Fibroblast of the conjunctiva (primary cell): ENCODE measurements around the gene GMNN.
"Not testable (repeated sequence)": the region's sequence is repeated elsewhere in the genome, so short reads cannot be mapped to it uniquely, and the experiment has no call there.

Source experiments
- DNase-seq: peaks from one replicate; pipeline ENCODE4 v3.0.0-alpha.2; 2010; ENCODE audit warnings: low read depth

Gene GMNN

DNA sequence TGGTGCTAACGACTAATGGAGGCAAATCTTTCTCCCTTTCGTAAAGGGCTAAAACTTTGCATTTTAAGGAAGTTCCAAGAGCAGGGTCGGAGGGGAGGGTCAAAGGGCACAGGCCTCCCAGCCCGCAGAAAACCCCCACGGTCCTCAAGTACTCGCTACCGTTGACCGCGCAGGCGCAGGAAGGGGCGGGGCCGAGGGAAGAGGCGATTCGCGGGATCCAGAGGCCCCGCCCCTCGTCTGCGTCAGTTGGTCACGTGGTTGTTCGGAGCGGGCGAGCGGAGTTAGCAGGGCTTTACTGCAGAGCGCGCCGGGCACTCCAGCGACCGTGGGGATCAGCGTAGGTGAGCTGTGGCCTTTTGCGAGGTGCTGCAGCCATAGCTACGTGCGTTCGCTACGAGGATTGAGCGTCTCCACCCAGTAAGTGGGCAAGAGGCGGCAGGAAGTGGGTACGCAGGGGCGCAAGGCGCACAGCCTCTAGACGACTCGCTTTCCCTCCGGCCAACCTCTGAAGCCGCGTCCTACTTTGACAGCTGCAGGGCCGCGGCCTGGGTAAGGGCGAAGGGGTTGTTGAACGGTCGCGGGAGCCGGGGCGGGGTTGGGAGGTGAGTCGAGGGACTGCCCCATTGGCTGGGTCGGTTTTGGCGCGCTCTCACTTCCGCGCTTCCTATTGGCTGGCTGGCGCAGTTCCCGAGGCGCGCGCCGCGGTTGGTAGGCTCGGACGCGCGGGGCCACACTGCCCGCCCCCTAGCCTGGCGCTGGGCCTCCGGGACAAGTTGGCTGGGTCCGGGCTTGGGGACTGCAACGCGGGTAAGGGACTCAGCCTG lies at the start of gene GMNN:
GMNN (plus strand) TSS at position 242 of the 824 bp plus-strand sequence. CDS start 2,310 bp downstream, outside the sequence.
- peak; percentile 85 for DNase-seq

DNA sequence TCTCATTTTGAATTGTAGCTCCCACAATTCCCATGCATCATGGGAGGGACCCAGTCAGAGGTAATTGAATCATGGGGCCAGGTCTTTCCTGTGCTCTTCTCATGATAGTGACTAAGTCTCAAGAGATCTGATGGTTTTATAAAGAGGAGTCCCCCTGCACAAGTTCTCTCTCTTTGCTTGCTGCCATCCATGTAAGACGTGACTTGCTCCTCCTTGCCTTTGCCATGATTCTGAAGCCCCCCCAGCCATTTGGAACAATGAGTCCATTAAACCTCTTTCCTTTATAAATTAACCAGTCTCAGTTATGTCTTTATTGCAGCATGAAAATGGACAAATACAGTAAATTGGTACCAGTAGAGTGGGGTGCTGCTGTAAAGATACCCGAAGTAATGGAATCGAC lies 44.1 kb upstream of the GMNN start:
- not testable (repeated sequence) for DNase-seq

DNA sequence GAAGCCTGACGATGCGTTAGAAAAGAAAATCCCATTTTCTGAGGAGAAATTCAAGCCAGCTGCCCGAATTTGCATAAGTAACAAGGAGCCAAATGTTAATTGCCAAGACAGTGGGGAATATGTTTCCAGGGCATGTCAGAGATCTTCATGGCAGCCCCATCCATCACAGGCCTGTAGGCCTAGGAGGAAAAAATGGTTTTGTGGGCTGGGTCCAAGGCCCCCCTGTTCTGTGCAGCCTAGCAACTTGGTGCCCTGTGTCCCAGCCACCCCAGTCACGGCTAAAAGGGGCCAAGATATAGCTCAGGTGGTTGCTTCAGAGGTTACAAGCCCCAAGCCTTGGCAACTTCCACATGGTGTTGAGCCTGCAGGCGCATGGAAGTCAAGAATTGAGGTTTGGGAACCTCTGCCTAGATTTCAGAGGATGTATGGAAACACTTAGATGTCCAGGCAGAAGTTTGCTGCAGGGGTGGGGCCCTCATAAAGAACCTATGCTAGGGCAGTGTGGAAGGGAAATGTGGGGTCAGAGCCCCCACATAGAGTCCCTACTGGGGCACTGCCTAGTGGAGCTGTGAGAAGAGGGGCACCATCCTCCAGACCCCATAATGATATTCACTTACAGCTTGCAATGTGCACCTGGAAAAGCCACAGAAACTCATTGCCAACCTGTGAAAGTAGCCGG lies 43.1 kb upstream of the GMNN start:
- not testable (repeated sequence) for DNase-seq

DNA sequence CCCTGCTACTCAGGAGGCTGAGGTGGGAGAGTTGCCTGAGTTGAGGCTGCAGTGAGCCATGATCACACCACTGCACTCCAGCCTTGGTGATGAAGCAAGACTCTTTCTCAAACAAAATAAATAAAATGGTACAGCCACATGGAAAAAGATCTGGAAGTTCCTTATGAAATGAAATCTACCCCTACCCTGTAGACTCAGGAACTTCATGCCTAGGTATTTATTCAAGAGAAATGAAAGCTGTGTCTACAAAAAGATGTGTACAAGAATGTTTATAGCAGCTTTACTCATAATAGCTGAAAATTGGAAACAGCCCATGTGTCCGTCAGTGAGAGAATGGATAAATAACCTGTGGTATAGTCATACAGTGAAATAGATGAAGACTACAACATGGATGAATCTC lies 40.6 kb upstream of the GMNN start:
- no peak for DNase-seq

DNA sequence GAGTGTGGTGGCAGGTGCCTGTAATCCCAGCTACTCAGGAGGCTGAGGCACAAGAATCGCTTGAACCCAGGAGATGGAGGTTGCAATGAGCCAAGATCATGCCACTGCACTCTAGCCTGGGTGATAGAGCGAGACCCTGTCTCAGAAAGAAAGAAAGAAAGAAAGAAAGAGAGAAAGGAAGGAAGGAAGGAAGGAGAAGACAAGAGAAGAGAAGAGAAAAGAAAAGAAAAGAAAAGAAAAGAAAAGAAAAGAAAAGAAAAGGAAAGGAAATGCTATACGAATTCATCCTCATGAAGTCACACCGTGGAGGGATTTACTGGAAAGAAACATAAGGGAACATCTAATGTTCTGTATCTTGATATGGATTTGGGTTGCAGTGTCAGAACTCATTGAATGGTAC lies 40.0 kb upstream of the GMNN start:
- DNase-seq: not testable (repeated sequence)

DNA sequence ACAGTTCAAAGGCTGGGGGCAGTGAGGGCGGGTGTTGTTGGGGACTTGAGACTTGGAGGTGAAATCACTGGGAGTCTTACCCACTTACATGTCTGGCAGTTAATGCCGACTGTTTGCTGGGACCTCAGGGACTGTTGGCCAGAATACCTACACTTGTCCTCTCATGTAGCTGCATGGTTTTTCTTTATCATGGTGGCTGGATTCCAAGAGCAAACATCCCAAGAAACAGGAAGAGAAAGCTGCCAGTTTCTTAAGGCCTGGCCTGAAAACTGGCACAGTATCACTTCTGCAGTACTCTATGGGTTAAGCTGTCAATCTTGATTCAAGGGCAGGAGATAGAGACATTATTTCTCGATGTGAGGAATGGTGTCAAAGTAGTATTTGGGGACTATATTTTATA lies 36.0 kb upstream of the GMNN start:
- no peak for DNase-seq

DNA sequence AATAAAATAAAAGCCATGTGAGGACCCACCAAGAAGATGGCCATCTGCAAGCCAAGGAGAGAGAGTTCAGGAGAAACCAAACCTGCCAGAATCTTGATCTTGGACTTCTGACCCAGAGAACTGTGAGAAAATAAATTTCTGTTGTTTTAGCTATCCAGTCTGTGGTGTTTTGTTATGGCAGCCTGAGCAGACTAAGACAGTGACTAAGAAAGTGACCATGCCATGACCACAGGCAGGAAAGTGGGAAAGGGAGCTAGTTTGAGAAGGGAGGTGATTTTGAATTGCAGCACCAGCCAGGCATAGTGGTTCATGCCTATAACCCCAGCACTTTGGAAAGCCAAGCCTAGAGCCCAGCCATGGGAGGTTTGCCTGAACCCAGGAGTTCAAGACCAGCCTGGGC lies 33.9 kb upstream of the GMNN start:
- no peak for DNase-seq

DNA sequence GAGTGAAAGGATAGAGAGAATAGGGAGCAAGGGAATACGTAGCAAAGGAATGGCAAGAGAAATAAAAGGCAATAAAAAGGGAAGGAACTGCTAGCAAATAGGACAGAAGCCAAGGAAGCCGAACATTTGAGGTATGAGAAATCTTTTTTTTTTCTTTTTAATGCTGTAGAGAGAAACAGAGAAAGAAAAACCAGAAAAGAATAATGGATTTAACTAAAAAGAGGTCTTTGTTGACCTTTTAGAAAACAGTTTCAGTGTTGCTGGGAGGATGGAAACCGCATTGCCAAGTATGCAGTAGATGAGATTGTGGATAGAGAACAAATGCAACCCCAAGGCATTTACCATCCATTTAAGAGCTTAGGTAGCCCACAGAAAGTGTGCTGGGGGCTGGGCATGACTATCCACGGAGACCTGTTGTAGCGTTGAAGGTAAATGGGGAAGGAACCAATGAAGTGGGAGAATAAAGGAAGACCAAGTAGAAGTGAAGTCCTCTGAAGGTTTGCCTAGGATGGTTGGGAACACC lies 32.5 kb upstream of the GMNN start:
- no peak for DNase-seq

DNA sequence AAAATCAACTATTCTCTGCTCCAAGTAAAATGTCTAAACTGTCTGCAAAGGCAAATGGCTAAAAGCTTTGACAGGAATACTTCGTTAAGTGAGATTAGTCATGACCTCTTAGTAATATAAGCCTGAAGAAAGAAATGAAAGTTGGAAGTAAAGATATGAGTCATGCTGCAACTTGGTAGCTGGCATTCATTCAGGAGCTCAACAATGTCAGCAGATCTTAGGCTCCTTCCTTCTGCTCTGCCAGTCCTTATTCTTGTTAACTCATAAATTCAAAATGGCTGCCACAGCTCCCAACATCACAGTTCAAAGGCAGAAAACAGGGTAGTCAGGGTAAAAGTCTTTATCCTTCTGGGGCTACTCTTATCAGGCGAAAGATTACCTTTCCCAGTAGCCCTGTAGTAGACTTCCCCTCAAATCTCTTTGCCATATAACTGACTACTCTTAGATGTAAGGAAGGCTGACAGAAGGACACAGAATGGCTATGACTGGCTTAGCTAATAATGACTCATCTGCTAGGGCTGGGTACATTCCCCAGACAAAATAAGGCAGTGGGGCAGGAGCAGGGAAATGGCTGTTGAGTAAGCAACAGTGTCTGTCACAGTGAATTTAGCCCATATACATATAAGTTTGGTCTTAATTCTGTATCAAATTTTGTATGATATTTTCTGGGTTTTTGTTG lies 31.3 kb upstream of the GMNN start:
- DNase-seq: peak; percentile 98

DNA sequence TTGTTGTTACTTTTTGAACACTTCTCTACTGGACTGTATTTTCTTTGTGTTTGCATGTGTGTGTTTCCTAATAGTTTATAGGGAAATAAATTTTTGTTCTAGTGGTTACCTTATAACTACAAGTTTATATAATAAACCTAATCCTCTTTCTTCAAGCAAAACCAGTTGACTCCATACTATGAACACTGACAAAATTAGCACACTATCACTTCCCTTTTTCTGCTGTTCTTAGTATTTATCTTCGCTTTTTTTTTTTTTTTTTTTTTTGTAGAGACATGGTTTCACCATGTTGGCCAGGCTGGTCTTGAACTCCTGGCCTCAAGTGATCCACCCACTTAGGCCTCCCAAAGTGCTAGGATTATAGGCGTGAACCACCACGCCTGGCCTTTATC lies 30.8 kb upstream of the GMNN start:
- no peak for DNase-seq

DNA sequence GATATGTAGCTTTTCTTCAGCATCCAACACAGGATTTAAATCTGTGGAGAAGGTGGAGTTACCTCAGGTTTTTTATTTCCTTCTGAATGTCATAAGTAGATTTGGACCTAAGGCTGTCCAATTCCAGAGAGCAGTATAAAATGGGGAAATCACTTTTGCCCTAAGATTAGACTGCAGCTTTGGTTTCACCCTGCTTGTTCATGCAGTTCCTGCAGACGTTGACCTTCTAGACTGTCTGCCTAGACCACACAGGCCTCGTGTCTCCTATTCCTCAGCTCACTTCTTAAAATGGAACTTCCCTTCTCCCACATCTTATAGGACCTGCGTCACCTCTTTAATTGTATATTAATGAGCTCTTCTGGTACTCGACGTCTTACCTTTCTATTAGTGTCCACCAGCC lies 29.8 kb upstream of the GMNN start:
- no peak for DNase-seq

DNA sequence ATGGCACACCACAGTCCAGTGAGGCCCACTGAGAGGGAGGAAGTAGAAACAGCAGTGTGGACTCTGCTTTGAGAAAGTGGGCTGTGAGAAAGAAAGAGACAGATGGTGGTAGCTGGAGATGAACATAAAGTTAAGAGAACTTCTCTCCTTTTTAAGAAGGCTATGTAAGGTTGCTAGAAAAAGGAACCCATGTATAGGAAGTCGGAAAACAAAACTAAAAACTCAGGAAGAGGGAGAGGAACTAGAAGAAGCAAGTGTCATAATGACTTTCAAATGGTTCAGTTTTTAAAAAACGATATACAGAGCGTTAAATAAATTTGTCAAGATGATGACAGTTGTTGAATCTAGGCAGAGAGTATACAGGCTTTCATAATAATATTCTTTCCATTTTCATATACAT lies 25.4 kb upstream of the GMNN start:
- DNase-seq: no peak

DNA sequence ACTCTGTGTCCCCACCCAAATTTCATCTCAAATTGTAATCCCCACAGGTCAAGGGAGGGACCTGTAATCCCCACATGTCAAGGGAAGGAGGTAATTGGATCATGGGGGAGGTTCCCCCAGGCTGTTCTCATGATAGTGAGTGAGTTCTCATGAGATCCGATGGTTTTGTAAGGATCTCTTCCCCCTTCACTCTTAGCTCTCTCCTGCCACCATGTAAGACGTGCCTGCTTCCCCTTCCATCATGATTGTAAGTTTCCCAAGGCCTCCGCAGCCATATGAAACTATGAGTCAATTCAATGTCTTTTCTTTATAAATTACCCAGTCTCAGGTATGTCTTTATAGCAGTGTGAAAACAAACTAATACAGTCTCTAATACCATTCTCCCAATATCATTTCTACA lies 23.9 kb upstream of the GMNN start:
- not testable (repeated sequence) for DNase-seq

DNA sequence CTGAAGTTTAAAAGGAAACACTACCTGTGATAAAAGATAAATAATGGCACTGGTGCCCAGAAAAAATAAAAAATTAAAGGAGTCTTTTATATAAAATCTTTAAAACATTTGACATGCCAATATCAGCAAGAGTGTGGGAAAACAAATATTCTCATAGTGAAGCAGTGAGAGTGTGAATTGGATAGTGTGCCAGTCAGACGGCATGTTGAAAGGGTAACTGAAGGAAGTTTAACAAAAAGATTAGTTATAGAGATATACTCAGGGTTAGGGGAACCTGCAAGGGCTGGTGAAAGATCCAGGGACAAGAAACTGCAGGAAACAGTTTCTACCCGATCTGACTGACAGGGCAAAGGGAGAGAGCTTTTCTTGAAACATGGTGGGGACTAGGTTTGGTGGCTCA lies 22.2 kb upstream of the GMNN start:
- no peak for DNase-seq

DNA sequence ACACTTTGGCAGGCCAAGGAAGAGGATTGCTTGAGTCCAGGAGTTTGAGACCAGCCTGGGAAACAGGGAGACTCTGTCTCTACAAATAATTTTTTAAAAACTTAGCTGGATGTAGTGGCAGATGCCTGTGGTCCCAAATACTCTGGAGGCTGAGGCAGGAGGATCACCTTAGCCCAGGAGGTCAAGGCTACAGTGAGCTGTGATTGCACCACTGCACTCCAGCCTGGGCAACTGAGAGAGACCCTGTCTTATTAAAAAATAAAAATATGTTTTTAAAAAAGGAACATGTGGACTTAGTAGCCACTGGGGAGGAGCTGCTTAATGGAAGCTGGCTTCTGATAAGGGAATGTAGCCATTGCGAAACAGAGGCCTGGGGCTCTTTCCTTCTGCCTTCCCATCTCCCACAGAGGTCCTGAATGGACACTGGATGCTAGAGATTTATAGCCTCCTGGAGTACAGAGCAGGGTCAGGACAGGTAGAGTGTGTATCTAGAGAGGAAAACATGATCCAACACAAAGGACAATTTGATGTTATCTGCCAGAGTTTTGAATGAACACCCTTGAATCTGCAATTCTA lies 21.7 kb upstream of the GMNN start:
- no peak for DNase-seq

DNA sequence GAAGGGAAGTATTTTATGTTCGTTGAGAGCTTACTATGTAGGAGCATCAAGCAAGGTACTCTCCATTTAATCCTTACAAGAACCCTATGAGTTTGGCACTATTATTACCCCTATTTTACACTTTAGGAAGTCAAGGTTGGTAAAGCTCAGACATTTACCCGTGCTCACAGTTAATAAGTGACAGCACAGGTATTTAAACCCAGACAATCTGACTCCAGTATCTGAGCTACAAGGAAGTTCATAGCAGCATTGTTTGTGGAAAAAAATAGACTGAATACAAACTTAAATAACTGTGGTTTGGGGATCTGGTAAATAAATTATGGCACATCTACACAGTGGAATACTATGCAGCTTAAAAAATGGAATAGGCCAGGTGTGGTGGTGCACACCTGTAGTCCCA lies 21.2 kb upstream of the GMNN start:
- no peak for DNase-seq

DNA sequence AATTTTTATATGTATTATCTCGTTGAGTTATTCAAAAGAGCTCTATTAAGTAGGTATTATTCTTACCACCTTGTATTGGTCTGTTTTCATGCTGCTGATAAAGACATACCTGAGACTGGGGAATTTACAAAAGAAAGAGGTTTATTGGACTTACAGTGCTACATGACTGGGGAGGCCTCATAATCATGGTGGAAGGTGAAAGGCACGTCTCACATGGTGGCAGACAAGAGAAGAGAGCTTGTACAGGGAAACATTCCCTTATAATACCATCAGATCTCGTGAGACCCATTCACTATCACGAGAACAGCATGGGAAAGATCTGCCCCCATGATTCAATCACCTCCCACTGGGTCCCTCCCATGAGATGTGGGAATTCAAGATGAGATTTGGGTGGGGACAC lies 20.4 kb upstream of the GMNN start:
- not testable (repeated sequence) for DNase-seq

DNA sequence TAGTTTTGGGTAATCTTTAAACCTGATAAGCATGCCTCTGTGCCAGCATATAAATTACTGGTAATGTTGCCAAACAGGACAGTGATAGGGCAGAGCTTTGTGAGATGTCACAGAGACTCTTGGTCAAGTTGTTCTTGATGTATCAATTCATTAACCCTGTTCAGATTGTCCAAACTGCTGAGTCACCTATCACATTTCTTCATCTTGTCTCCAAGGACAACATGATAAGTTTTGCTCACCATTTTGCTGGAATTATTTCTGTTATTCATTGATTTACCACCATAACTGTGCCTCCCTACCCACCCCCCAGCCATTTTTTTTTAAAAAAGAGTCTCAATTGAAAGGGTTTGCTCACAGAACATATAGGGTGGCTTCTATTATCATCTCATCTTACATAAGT lies 19.5 kb upstream of the GMNN start:
- DNase-seq: no peak

DNA sequence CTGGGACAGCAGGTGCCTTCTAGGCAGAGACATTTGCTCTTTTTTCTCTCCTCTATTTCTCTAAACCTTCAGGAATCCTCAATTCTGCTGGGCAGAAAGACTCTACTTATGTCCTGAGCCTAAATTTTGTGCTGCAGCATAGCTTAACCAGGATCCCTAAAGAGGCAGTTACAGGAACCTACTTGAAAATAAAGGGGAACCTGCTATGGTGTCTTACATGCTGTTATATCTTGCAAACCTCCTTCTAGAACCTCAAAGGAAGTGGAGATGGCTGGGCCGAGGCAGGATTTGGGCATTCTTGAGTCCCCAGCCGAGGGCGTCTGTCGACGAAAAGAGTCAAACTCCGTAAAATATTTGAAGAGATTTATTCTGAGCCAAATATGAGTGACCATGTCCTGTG lies 17.1 kb upstream of the GMNN start:
- no peak for DNase-seq

DNA sequence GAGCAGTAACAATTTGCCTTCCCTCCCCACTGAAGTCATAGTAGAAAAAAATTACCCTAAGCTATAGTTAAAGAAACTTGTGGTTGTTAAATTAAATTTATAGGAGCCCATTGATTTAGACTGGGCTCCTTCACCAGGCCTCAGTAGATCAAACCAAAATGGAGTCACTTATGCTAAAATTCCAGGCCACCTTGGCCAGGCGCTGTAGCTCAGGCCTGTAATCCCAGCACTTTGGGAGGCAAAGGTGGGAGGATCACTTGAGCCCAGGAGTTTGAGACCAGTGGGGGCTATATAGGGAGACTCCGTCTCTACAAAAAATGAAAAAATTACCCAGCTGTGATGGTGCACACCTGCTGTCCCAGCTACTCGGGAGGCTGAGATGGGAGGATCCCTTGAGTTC lies 15.0 kb upstream of the GMNN start:
- no peak for DNase-seq

DNA sequence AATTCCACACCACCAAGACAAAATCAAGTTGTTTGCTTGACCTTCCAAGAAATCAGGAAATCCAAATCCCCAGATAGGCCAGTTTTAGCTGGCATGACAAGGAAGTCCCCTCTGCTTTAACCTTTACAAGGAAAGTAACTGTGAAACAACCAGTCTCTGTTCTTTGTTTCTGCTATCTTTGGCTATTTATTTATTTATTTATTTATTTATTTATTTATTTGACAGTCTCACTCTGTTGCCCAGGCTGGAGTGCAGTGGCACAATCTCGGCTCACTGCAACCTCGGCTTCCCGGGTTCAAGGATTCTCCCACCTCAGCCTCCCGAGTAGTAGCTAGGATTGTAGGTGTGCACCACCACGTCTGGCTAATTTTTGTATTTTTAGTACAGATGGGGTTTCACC lies 14.5 kb upstream of the GMNN start:
- no peak for DNase-seq

DNA sequence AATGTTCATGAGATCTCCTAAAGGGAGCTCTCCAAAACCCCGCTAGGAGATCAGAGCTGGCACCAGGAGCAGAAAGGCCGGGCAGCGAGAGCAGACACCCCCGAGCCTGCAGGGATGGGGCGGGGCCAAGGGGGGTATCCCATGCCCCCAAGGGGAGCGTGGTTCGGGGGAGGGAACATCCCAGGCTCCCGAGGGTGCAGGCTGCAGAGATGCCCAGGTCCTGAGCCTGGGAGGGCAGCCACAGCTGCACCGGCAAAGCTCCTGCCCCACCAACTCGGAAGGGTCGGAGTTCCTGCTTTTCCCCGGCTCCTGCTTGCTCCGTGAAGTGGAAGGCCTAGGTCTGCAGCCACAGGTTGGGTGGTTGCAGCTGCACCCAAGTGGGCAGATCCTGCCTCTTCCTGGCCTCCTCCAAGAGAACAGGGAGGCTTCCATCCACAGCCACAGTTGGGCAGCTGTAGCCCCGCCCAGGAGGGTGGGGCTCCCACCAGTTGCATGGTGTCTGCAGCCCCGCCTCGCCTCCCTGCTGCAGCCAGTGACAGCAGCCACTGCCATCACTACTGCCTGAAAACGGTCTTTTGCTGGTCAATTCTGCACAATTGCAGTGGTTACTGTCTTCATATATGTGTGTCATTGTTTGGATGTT lies 13.4 kb upstream of the GMNN start:
- no peak for DNase-seq
